H1 (cell line): ENCODE measurements around the gene CUTC. TPM values are rescaled to one million over a fixed set of nuclear protein-coding genes. Genes with fewer than 3 reads are reported as not detected.

ENCODE experiments used
- CTCF ChIA-PET: fragments of 300-600 bp; sonication (Branson Sonifier 250); formaldehyde crosslinking; loops from one replicate; lab custom pipeline; 2021; ENCODE audit not compliant: partially characterized antibody; lab: Charles Lee
- POLR2A ChIA-PET: fragments of 300-600 bp; sonication (Branson Sonifier 250); formaldehyde crosslinking; loops from one replicate; lab custom pipeline; 2021; ENCODE audit warnings: inconsistent platforms; ENCODE audit not compliant: partially characterized antibody; lab: Charles Lee
- DNase-seq, 2 experiments: peaks; one replicate each; pipeline versions ENCODE4 v3.0.0 to v3.0.0-alpha.2; 2010 to 2022; ENCODE audit warnings: low spot score in 2 of 2, low read depth in 1 of 2, mixed read lengths in 1 of 2
- FAIRE-seq: peaks from 2 replicates; lab custom pipeline; 2011; peaks lifted over from hg19 to GRCh38; lab: Jason Lieb, UNC
- H2AFZ ChIP-seq: 2 replicates; pipeline ENCODE4 v1.8.1; 2012; ENCODE audit warnings: low read length, inconsistent platforms
- H2AK5ac ChIP-seq: 2 replicates; pipeline ENCODE4 v1.6.1; 2013; ENCODE audit warnings: low read depth, low read length
- H2BK120ac ChIP-seq: replicated peaks from 2 replicates; pipeline ENCODE3; 2013; ENCODE audit warnings: low read depth, low read length, inconsistent platforms
- H2BK12ac ChIP-seq: 2 replicates; pipeline ENCODE4 v1.6.1; 2013; ENCODE audit warnings: low read depth, low read length
- H2BK15ac ChIP-seq: 2 replicates; pipeline ENCODE4 v1.6.1; 2013; ENCODE audit warnings: low read length
- H2BK20ac ChIP-seq: 2 replicates; pipeline ENCODE4 v1.6.1; 2013; ENCODE audit warnings: low read length
- H2BK5ac ChIP-seq: 2 replicates; pipeline ENCODE4 v1.6.1; 2013; ENCODE audit warnings: low read depth, low read length
- H3K14ac ChIP-seq: 2 replicates; pipeline ENCODE4 v1.6.1; 2013; ENCODE audit warnings: inconsistent platforms; ENCODE audit not compliant: insufficient read length
- H3K18ac ChIP-seq: 2 replicates; pipeline ENCODE4 v1.6.1; 2013; ENCODE audit warnings: low read length; ENCODE audit errors: extremely low read depth
- H3K23ac ChIP-seq: 2 replicates; pipeline ENCODE4 v1.6.1; 2013; ENCODE audit warnings: inconsistent platforms; ENCODE audit not compliant: insufficient read length
- H3K23me2 ChIP-seq: 2 replicates; pipeline ENCODE4 v1.6.1; 2013; ENCODE audit warnings: low read depth, low read length
- H3K27ac ChIP-seq: 2 replicates; pipeline ENCODE4 v1.6.1; 2011; ENCODE audit warnings: low read depth, low read length, inconsistent platforms
- H3K27me3 ChIP-seq, 4 experiments: replicated peaks in 1 of 4; 1 replicate in 1 of 4; 2 replicates in 3 of 4; pipeline versions ENCODE4 v1.6.1 to v1.8.1; 2011 to 2013; ENCODE audit warnings: low read length in 3 of 4, mild to moderate bottlenecking in 3 of 4, inconsistent platforms in 2 of 4, mixed read lengths in 2 of 4, moderate library complexity in 1 of 4; ENCODE audit not compliant: control insufficient read depth in 3 of 4, insufficient read depth in 3 of 4; ENCODE audit errors: extremely low read depth in 1 of 4
- H3K36me3 ChIP-seq, 4 experiments: 2 replicates each; pipeline versions ENCODE4 v1.6.1 to v1.8.1; 2011 to 2013; ENCODE audit warnings: mild to moderate bottlenecking in 4 of 4, low read length in 3 of 4, moderate library complexity in 2 of 4, control low read depth in 1 of 4, inconsistent platforms in 1 of 4; ENCODE audit not compliant: insufficient read depth in 4 of 4, control insufficient read depth in 2 of 4
- H3K4ac ChIP-seq: replicated peaks from 2 replicates; pipeline ENCODE3; 2013; ENCODE audit warnings: low read length, low read depth, mixed read lengths, inconsistent platforms; ENCODE audit not compliant: insufficient read length
- H3K4me1 ChIP-seq, 4 experiments: replicated peaks in 1 of 4; 1 replicate in 1 of 4; 2 replicates in 3 of 4; pipeline versions ENCODE4 v1.6.1 to v1.8.1; 2011 to 2013; ENCODE audit warnings: low read length in 3 of 4, inconsistent platforms in 2 of 4, mixed read lengths in 1 of 4; ENCODE audit not compliant: insufficient read depth in 4 of 4, control insufficient read depth in 3 of 4
- H3K4me2 ChIP-seq, 2 experiments: 2 replicates each; pipeline versions ENCODE4 v1.6.1 to v1.8.1; 2011 to 2013; ENCODE audit warnings: low read depth in 2 of 2, low read length in 2 of 2, control low read depth in 1 of 2, inconsistent platforms in 1 of 2, mild to moderate bottlenecking in 1 of 2; ENCODE audit not compliant: insufficient read depth in 1 of 2
- H3K4me3 ChIP-seq, 4 experiments: fragments of 200-600, 300-600 bp in 1 of 4; sonication (generic), shearing (Covaris generic), sonication (Bioruptor Twin) in 1 of 4; 2 replicates each; pipeline versions ENCODE4 v1.5.1 to v1.8.1; 2011 to 2016; ENCODE audit warnings: low read length in 4 of 4, low read depth in 3 of 4, control low read depth in 2 of 4, inconsistent platforms in 2 of 4, mild to moderate bottlenecking in 2 of 4, mixed read lengths in 1 of 4, moderate library complexity in 1 of 4; ENCODE audit not compliant: insufficient read depth in 2 of 4; ENCODE audit errors: extremely low read depth in 1 of 4
- H3K56ac ChIP-seq: replicated peaks from 2 replicates; pipeline ENCODE3; 2013; ENCODE audit warnings: low read depth, mild to moderate bottlenecking, mixed read lengths, low read length, inconsistent platforms; ENCODE audit not compliant: insufficient read length
- H3K79me1 ChIP-seq: 2 replicates; pipeline ENCODE4 v1.6.1; 2013; ENCODE audit warnings: low read depth, low read length, control low read depth
- H3K79me2 ChIP-seq, 2 experiments: 2 replicates each; pipeline versions ENCODE4 v1.6.1 to v1.8.1; 2012 to 2013; ENCODE audit warnings: low read length in 2 of 2, mild to moderate bottlenecking in 2 of 2, inconsistent platforms in 1 of 2; ENCODE audit not compliant: insufficient read depth in 2 of 2, control insufficient read depth in 1 of 2
- H3K9ac ChIP-seq, 4 experiments: replicated peaks in 1 of 4; 1 replicate in 1 of 4; 2 replicates in 3 of 4; pipeline versions ENCODE4 v1.6.1 to v1.8.1; 2011 to 2013; ENCODE audit warnings: low read depth in 3 of 4, low read length in 3 of 4, control low read depth in 2 of 4, mild to moderate bottlenecking in 2 of 4, moderate library complexity in 2 of 4, inconsistent platforms in 1 of 4; ENCODE audit errors: extremely low read depth in 1 of 4
- H3K9me3 ChIP-seq, 2 experiments: 2 replicates each; pipeline versions ENCODE4 v1.6.1 to v1.8.1; 2012 to 2013; ENCODE audit warnings: mild to moderate bottlenecking in 2 of 2, moderate library complexity in 2 of 2, control low read depth in 1 of 2, inconsistent platforms in 1 of 2, low read depth in 1 of 2, low read length in 1 of 2, mixed read lengths in 1 of 2; ENCODE audit not compliant: insufficient read depth in 2 of 2
- H4K20me1 ChIP-seq, 2 experiments: replicated peaks in 1 of 2; 2 replicates each; pipeline versions ENCODE3 to v1.8.1; 2011 to 2013; ENCODE audit warnings: inconsistent platforms in 2 of 2, low read length in 2 of 2, mild to moderate bottlenecking in 1 of 2; ENCODE audit not compliant: insufficient read depth in 2 of 2, control insufficient read depth in 1 of 2
- H4K5ac ChIP-seq: 2 replicates; pipeline ENCODE4 v1.6.1; 2013; ENCODE audit warnings: low read length, low read depth, mixed read lengths, inconsistent platforms; ENCODE audit not compliant: insufficient read length
- H4K8ac ChIP-seq: 2 replicates; pipeline ENCODE4 v1.8.0; 2013; ENCODE audit warnings: mild to moderate bottlenecking, moderate library complexity, low read length, inconsistent platforms; ENCODE audit not compliant: insufficient read depth; ENCODE audit errors: extremely low read depth
- H4K91ac ChIP-seq: replicated peaks from 2 replicates; pipeline ENCODE3; 2013; ENCODE audit warnings: low read length, mixed read lengths, inconsistent platforms; ENCODE audit not compliant: insufficient read length
- BCL11A ChIP-seq, 2 experiments: IDR thresholded peaks; one replicate each; pipeline ENCODE4 v1.6.1; 2011; ENCODE audit warnings: low read depth in 2 of 2, low read length in 2 of 2, mild to moderate bottlenecking in 2 of 2
- KDM1A ChIP-seq: fragments of 200-600, 300-600 bp; sonication (generic); IDR thresholded peaks from 2 replicates; pipeline ENCODE4 v1.7.1; 2016; ENCODE audit warnings: mild to moderate bottlenecking, low read length, borderline replicate concordance
- KDM4A ChIP-seq: IDR thresholded peaks from one replicate; pipeline ENCODE4 v1.7.1; 2012; ENCODE audit warnings: low read depth, mild to moderate bottlenecking, moderate library complexity, low read length, inconsistent platforms; ENCODE audit not compliant: severe bottlenecking
- RBBP5 ChIP-seq: IDR thresholded peaks from 2 replicates; pipeline ENCODE4 v1.7.1; 2012; ENCODE audit warnings: low read depth, mild to moderate bottlenecking, inconsistent platforms, low read length, moderate library complexity, borderline replicate concordance
- SP2 ChIP-seq: IDR thresholded peaks from 2 replicates; pipeline ENCODE4 v1.6.1; 2012; ENCODE audit warnings: mild to moderate bottlenecking, low read length, inconsistent platforms
- SUZ12 ChIP-seq: fragments of 200-600 bp; sonication (generic); IDR thresholded peaks from 2 replicates; pipeline ENCODE4 v1.6.1; 2012; ENCODE audit warnings: mild to moderate bottlenecking, inconsistent platforms, low read length, moderate library complexity, mixed read lengths
- WGBS, 2 experiments: shearing (Covaris generic) in 1 of 2; methylation state at CpG; one replicate each; pipeline versions ENCODE4 v1.1.6 to v1.1.7; 2013 to 2015; ENCODE audit warnings: low lambda C conversion rate in 2 of 2, mixed read lengths in 2 of 2, inconsistent platforms in 1 of 2, low coverage in 1 of 2, missing lambda C conversion rate in 1 of 2; ENCODE audit not compliant: insufficient replicate concordance in 2 of 2, insufficient coverage in 1 of 2, insufficient read length in 1 of 2; ENCODE audit errors: extremely low coverage in 1 of 2, missing lambda C conversion rate in 1 of 2; 5-methylcytosine and 5-hydroxymethylcytosine counted together
- polyA plus RNA-seq, 7 experiments: library from polyadenylated mRNA; depleted of rRNA in 3 of 7; stranded (reverse) in 5 of 7; unstranded in 2 of 7; fragments of >200 nt in 5 of 7; fragments of 200-250 nt in 2 of 7; gene quantifications; 1 replicate in 5 of 7; 2 replicates in 1 of 7; 4 replicates in 1 of 7; pipeline versions ENCODE4 v1.2.1 to v1.2.3, GENCODE V29; 2011 to 2013; ENCODE audit warnings: missing spikeins in 2 of 7, mixed read lengths in 2 of 7
- total RNA-seq: library from RNA; stranded (reverse); fragmentation: NEBNext Ultra II Directional; extraction: Animal tissue kit (Norgen Biotek cat#: 25700); gene quantifications from 2 replicates; pipeline ENCODE4 v1.2.1, GENCODE V29; 2021

CUTC gene
- total and polyA plus RNA-seq, 2 of the 8 experiments (the other 6 are each of a cell fraction or from before 2014, with no cell fraction given), result 25.3 to 25.6 TPM

DNA sequence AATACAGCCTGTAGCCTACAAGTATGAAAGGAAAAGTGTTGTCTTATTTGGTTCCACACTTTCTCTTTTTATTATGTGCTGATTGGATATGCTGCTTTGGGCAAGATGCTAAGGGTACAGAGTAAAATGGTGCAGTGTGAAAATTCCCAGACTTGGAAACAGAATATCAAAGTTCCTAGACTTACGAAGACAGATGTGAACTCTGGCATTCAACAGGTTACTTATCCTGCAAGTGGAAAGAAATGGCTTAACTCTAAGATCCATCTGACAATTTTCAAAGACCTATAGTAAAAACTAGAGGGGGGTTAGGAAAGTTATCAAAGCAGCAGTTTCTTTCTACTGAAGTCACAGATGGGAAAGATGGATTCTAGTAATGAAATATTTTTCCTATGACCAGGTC, 24.1 kb downstream of the CUTC start:
- Histone ChIP-seq H3K27me3 (no peaks in the 10 kb centered on the region), H3K36me3 (peaks cover 2 to 51% (median 15%) of the 10 kb centered on the region in 4 experiments; a peak in 5 of 8 replicates), H3K23ac (no peak overlapping the region), H4K8ac (no peak overlapping the region), H3K23me2 (no peaks in the 10 kb centered on the region), H2BK12ac (no peak overlapping the region), H3K4ac (no peak overlapping the region), H3K14ac (no peak overlapping the region), H3K4me3 (no peak overlapping the region), H3K9me3 (no peaks in the 10 kb centered on the region), H2AFZ (no peak overlapping the region), H3K18ac (no peak overlapping the region), H3K4me2 (no peak overlapping the region), H2BK20ac (no peak overlapping the region), H3K79me1 (no peaks in the 10 kb centered on the region), H4K5ac (no peak overlapping the region), H3K9ac (no peak overlapping the region), H3K4me1 (no peaks in the 10 kb centered on the region), H2BK5ac (no peak overlapping the region), H3K79me2 (no peaks in the 10 kb centered on the region), H2BK15ac (no peak overlapping the region), H2BK120ac (no peak overlapping the region), H4K20me1 (no peaks in the 10 kb centered on the region), H3K56ac (no peak overlapping the region), H3K27ac (no peak overlapping the region), H4K91ac (no peak overlapping the region), H2AK5ac (no peak overlapping the region)
- TF ChIP-seq KDM4A, result no peak
- no peak for TF ChIP-seq BCL11A (IDR thresholded peaks at IDR 0.05; ENCODE audit: low read depth in 2 of 2, low read length in 2 of 2)
- no peak for TF ChIP-seq KDM1A
- TF ChIP-seq SP2, result no peak
- TF ChIP-seq SUZ12, result no peak
- no peak for TF ChIP-seq RBBP5
- WGBS, 2 experiments, result 95% methylated on average over 1 of the region's 1 CpG; no CpG with 5 or more reads in 1 of the 2 experiments
- FAIRE-seq (no peak), DNase-seq (no peak)
- ChIA-PET CTCF (interaction anchor here (0.6 kb wide), 1 partner anchor 16 kb away, joined by 3 read pairs; no protein-coding TSS in a partner anchor), POLR2A (interaction anchor here (0.6 to 1.2 kb wide), 2 partner anchors 13 to 1722 kb away, joined by 3 to 4 read pairs; no protein-coding TSS in a partner anchor)
